CD4-positive, alpha-beta T cell treated with Interleukin-15 for 1 hour (primary cell): ENCODE measurements around the gene GP1BA.

Experiments used
- DNase-seq: peaks from one replicate; pipeline ENCODE4 v3.0.0-alpha.2; 2020

GP1BA gene

GRCh38 chr17:4938688-4939545 is 6.8 kb downstream of the GP1BA start:
- DNase-seq, result no peak

GRCh38 chr17:4939546-4939795 is 7.4 kb downstream of the GP1BA start:
- no peak for DNase-seq

- peak; percentile 99 for DNase-seq
Measured at GRCh38 chr17:4939796-4940554, 7.9 kb downstream of the GP1BA start, which contains the start of the genes RNF167 and SLC25A11. Gene RNF167, plus strand, starts transcription at chr17:4940268. Its CDS starts 642 bp downstream, at chr17:4940910. Gene SLC25A11, minus strand, starts transcription at chr17:4940046. Its CDS starts 136 bp downstream, at chr17:4939910.

- no peak for DNase-seq
Measured at GRCh38 chr17:4940555-4941318, 8.7 kb downstream of the GP1BA start.

GRCh38 chr17:4941319-4941610 is 9.2 kb downstream of the GP1BA start:
- no peak for DNase-seq

GRCh38 chr17:4942760-4943508 is 10.9 kb downstream of the GP1BA start:
- no peak for DNase-seq

- peak; percentile 57 for DNase-seq
Measured at GRCh38 chr17:4944163-4944553, 12.1 kb downstream of the GP1BA start.

GRCh38 chr17:4944554-4945175 is 12.6 kb downstream of the GP1BA start:
- no peak for DNase-seq

- peak; percentile 80 for DNase-seq
Measured at GRCh38 chr17:4945176-4945943, 13.3 kb downstream of the GP1BA start.

- DNase-seq, result no peak
Measured at GRCh38 chr17:4945944-4946280, 13.8 kb downstream of the GP1BA start.

GRCh38 chr17:4946312-4946976 is 14.4 kb downstream of the GP1BA start:
- DNase-seq, result no peak

GRCh38 chr17:4947010-4947410 is 14.9 kb downstream of the GP1BA start:
- DNase-seq, result no peak

GRCh38 chr17:4947411-4948165 is 15.5 kb downstream of the GP1BA start:
- DNase-seq, result peak; percentile 53

GRCh38 chr17:4948166-4948930 is 16.3 kb downstream of the GP1BA start, which contains the start of gene PFN1:
Gene PFN1, minus strand, starts transcription at chr17:4948530. Its CDS starts 136 bp downstream, at chr17:4948394.
- peak; percentile 93 for DNase-seq

- peak; percentile 84 for DNase-seq
Measured at GRCh38 chr17:4948931-4949320, 16.8 kb downstream of the GP1BA start.

GRCh38 chr17:4949321-4950074 is 17.4 kb downstream of the GP1BA start:
- DNase-seq, result peak; percentile 85

- no peak for DNase-seq
Measured at GRCh38 chr17:4950075-4950745, 18.1 kb downstream of the GP1BA start.

- DNase-seq, result no peak
Measured at GRCh38 chr17:4950746-4951204, 18.7 kb downstream of the GP1BA start, which contains the start of gene ENO3. Gene ENO3, plus strand, starts transcription at chr17:4951119. Its CDS starts 711 bp downstream, at chr17:4951830.
